HTERT RPE-1 (cell line): Measurements from ENCODE around the gene NRSN2.

Experiments used
- in situ Hi-C: fragments of 300-500 bp; cut with MboI; formaldehyde crosslinking; loops from 4 replicates; pipeline ENCODE4 v1.14.3; 2020; ENCODE audit warnings: low sequenced_read_pairs

NRSN2 gene

GRCh38 chr20:396619-397431, 49.9 kb downstream of the NRSN2 start:
- in situ Hi-C loops = no loop called here

GRCh38 chr20:397432-398237, 50.7 kb downstream of the NRSN2 start:
- in situ Hi-C loops = no loop called here

- in situ Hi-C loops = no loop called here
Observed at GRCh38 chr20:399182-399707, 52.3 kb downstream of the NRSN2 start.

GRCh38 chr20:400128-400453, 53.2 kb downstream of the NRSN2 start:
- in situ Hi-C loops = no loop called here

GRCh38 chr20:400454-401275, 53.8 kb downstream of the NRSN2 start:
- in situ Hi-C loops = no loop called here

- in situ Hi-C loops = no loop called here
Observed at GRCh38 chr20:401682-402495, 55.0 kb downstream of the NRSN2 start.

GRCh38 chr20:402496-402885, 55.6 kb downstream of the NRSN2 start:
- in situ Hi-C loops = no loop called here

GRCh38 chr20:402898-403581, 56.1 kb downstream of the NRSN2 start:
- in situ Hi-C loops = no loop called here

- in situ Hi-C loops = no loop called here
Observed at GRCh38 chr20:403582-403957, 56.7 kb downstream of the NRSN2 start.

- in situ Hi-C loops = no loop called here
Observed at GRCh38 chr20:404088-404487, 57.2 kb downstream of the NRSN2 start.
